ENCODE measurements around the gene SH3BGR.

Gene SH3BGR

GRCh38 chr21:39461419-39461818 lies 9.6 kb downstream of the SH3BGR start:
- TF ChIP-seq CTCF (IDR thresholded peaks at IDR 0.05; ENCODE audit: control insufficient read depth, extremely low read depth, insufficient read depth): no peak
- no peak for DNase-seq (ENCODE audit: low read depth)

GRCh38 chr21:39463308-39463707 lies 11.5 kb downstream of the SH3BGR start:
- H3K4me3 ChIP-seq (ENCODE audit: low read depth, low read length): no peak overlapping the region
- no peak for TF ChIP-seq CTCF (IDR thresholded peaks at IDR 0.05; ENCODE audit: control insufficient read depth, extremely low read depth, insufficient read depth)
- DNase-seq (ENCODE audit: low read depth): no peak

More at GRCh38 chr21:39461419-39461818, 9.6 kb downstream of the SH3BGR start:
- no peak overlapping the region for H3K4me3 ChIP-seq (ENCODE audit: low read depth, low read length)

GRCh38 chr21:39466584-39466983 lies 14.8 kb downstream of the SH3BGR start:
- H3K4me3 ChIP-seq (ENCODE audit: low read depth, low read length): no peak overlapping the region
- TF ChIP-seq CTCF (IDR thresholded peaks at IDR 0.05; ENCODE audit: control insufficient read depth, extremely low read depth, insufficient read depth): no peak
- DNase-seq (ENCODE audit: low read depth): no peak

GRCh38 chr21:39467746-39468145 lies 16.0 kb downstream of the SH3BGR start:
- H3K4me3 ChIP-seq (ENCODE audit: low read depth, low read length): no peak overlapping the region
- no peak for DNase-seq (ENCODE audit: low read depth)
- TF ChIP-seq CTCF (IDR thresholded peaks at IDR 0.05; ENCODE audit: control insufficient read depth, extremely low read depth, insufficient read depth): no peak

GRCh38 chr21:39468559-39468958 lies 16.8 kb downstream of the SH3BGR start:
- no peak for TF ChIP-seq CTCF (IDR thresholded peaks at IDR 0.05; ENCODE audit: control insufficient read depth, extremely low read depth, insufficient read depth)
- H3K4me3 ChIP-seq (ENCODE audit: low read depth, low read length): no peak overlapping the region
- DNase-seq (ENCODE audit: low read depth): no peak

GRCh38 chr21:39471598-39471997 lies 19.8 kb downstream of the SH3BGR start:
- DNase-seq (ENCODE audit: low read depth): no peak
- no peak for TF ChIP-seq CTCF (IDR thresholded peaks at IDR 0.05; ENCODE audit: control insufficient read depth, extremely low read depth, insufficient read depth)

GRCh38 chr21:39472786-39473185 lies 21.0 kb downstream of the SH3BGR start:
- no peak overlapping the region for H3K4me3 ChIP-seq (ENCODE audit: low read depth, low read length)
- TF ChIP-seq CTCF (IDR thresholded peaks at IDR 0.05; ENCODE audit: control insufficient read depth, extremely low read depth, insufficient read depth): no peak
- DNase-seq (ENCODE audit: low read depth): no peak

More at GRCh38 chr21:39471598-39471997, 19.8 kb downstream of the SH3BGR start:
- H3K4me3 ChIP-seq (ENCODE audit: low read depth, low read length): no peak overlapping the region
